KOPT-K1 (cell line): ENCODE measurements around the gene BHLHE23.

Source experiments
- H3K27ac ChIP-seq: fragments of 200-600 bp; sonication (generic); 2 replicates; pipeline ENCODE4 v1.5.1; 2016; ENCODE audit warnings: antibody characterized with exemption, mild to moderate bottlenecking, low read depth, low read length; ENCODE audit not compliant: poor library complexity, severe bottlenecking
- H3K36me3 ChIP-seq: fragments of 200-600 bp; sonication (generic); 2 replicates; pipeline ENCODE4 v1.5.1; 2017; ENCODE audit warnings: antibody characterized with exemption, mild to moderate bottlenecking, low read length, moderate library complexity; ENCODE audit not compliant: insufficient read depth
- H3K9me3 ChIP-seq: fragments of 200-600 bp; sonication (generic); 2 replicates; pipeline ENCODE4 v1.5.1; 2017; ENCODE audit warnings: antibody characterized with exemption, low read length, mild to moderate bottlenecking; ENCODE audit not compliant: insufficient read depth, poor library complexity, severe bottlenecking

The BHLHE23 gene

DNA sequence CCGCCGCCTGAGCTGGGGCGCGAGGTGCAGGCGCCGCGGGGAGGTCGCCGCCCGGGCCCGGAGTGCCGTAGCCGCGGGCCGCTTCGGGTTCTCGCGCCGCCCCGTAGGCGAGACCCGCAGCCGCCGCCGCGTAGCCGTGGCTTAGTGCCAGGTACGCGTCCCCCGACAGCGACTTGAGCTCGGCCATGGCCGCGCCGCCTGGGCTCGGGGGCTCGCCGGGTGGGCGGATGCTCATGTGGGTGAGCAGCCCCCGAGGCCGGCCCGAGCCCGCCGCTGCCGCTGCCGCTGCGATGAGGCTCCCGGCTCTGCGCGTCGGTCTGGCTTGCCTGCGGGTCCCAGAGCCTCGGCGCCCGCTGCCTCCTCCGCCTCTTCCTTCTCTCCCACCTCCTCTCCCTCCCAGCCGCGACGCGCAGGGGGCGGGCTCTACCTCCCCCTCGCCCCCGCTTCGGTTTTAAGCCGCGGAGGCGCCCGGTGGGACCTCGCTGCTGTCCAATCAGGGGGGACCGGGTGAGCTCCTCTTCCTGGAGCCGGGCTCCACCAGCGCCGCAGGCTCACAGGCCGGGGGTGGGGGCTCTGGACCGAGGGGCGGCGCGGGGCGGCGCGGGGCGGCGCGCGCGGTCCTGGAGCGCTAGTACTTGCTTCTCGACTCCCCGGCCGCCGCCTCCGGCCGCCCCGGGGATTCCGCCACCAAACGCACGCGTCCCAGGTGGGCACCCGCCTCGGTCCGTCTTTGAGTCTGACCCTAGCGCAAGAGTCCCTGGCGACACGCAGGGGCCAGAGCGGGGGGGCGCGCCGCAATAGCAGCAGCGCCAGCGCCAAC, at the start of gene BHLHE23:
TSS of gene BHLHE23 (minus strand) at position 425 of the 820 bp plus-strand sequence. CDS start at position 235, 190 bp downstream.
- no peaks in the 10 kb centered on the region for H3K9me3 ChIP-seq
- H3K36me3 ChIP-seq, result no peaks in the 10 kb centered on the region
- H3K27ac ChIP-seq, result peak within 1 kb of the TSS; percentile 90

- no peaks in the 10 kb centered on the region for H3K9me3 ChIP-seq
- H3K27ac ChIP-seq, result no peak overlapping the region
- no peaks in the 10 kb centered on the region for H3K36me3 ChIP-seq
Observed at GRCh38 chr20:63055575-63056235, 48.9 kb upstream of the BHLHE23 start.

DNA sequence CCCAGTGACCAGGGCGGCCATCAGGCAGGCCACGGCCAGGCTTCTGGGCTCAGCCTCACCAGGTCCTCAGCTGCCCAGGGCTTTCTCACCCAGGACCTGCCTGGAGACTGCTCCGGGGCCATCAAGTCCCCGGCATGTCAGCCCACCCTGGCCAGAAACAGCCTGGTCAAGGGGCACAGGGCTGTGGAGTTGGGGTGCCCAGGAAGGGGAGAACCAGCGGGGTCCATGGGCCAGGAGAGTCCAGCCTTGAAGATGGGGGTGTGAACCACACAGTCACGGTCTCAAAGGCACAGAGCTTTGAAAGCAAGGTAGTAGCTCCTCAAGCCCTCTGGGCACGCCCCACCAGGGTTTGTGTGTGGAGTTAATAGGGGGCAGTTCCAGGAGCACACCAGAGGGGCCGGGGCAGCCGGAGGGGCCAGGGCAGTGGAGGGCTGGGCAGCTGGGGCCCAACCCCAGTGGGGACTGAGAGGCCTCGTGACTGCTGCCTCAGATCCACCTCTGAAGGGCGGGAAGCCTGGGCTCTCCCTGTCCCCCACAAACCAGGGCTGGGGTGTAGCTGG, 48.0 kb upstream of the BHLHE23 start:
- H3K36me3 ChIP-seq, result no peaks in the 10 kb centered on the region
- H3K27ac ChIP-seq, result no peak overlapping the region
- no peaks in the 10 kb centered on the region for H3K9me3 ChIP-seq

GRCh38 chr20:63054103-63054474, 47.3 kb upstream of the BHLHE23 start:
- Histone ChIP-seq H3K27ac (no peak overlapping the region), H3K36me3 (no peaks in the 10 kb centered on the region), H3K9me3 (no peaks in the 10 kb centered on the region)

DNA sequence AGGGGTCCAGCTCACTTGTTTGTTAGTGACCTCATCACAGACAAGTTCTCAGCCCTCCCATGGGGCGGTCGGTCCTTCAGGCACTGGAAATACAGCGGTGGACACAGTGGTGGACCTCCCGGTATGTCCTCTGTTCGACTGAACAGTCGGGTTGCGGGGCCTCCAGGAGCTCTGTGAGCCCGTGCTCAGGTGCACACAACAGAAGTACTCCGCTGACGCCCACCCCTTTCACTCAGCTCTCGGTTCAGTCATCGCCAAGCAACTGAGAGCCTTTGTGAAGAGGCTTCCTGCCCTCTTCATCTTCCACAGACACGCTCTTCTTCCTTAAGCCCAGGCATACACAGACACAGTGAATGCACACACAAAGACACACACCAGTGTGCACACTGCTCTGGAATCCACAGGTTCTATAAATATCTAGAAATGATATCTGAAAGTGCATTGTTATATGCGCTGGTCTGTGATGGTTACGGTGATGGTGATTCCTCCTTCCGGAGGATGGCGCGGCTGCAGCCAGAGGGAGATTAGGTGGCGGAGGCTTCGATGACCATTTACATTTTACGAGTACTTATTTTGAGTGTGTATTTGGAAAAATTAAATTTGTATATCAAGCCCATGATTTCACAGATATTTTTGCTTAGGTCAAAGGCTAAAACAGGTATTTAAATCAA, 46.8 kb upstream of the BHLHE23 start:
- Histone ChIP-seq H3K27ac (no peak overlapping the region), H3K9me3 (peaks cover under 1% of the 10 kb centered on the region), H3K36me3 (no peaks in the 10 kb centered on the region)

DNA sequence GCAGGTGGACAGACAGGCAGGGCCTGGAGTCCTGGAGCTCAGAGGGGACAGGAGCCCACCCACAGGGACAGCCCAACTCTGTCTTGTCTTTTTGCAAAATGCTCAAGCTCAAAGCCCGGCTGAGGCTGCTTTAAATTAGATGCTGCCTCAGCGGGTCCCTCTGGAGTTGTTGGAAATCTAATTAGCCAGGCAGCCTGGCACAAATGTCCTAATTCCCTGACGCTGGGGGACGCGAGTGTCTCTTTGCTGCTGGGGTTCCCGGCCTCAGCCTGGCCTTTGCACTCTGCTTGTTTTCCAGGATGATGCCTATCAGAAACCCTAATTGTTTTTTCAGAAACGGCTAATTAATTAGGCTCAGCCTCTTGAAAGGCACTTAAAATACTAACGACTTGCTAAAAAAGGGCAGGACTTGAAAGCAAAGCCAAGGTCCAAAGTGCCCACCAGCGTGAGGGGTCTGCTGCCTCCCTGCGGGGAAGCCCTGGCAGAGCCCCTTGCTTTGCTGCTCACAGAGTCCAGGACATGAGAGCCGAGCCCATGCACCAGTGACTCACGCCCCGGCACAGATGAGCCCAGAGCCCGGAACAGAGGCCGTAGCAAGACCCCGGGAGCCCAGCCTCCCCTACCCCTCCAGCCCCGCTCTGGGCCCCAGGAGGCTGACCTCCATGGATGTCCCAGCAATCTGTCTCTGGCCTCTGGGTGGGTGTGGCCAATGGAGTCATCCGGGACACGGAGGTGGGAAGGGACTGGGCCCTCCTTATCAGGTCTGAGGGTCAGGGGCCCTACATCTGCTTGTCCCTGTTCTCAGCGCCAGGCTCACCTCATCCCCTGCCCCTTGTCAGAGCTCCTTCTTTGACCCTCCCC, 46.0 kb upstream of the BHLHE23 start:
- Histone ChIP-seq H3K27ac (no peak overlapping the region), H3K36me3 (no peaks in the 10 kb centered on the region), H3K9me3 (peaks cover 8% of the 10 kb centered on the region)

- no peak overlapping the region for H3K27ac ChIP-seq
- no peaks in the 10 kb centered on the region for H3K36me3 ChIP-seq
- H3K9me3 ChIP-seq, result peaks cover 11% of the 10 kb centered on the region
Observed at GRCh38 chr20:63051911-63052310, 45.1 kb upstream of the BHLHE23 start.

GRCh38 chr20:63051186-63051860, 44.6 kb upstream of the BHLHE23 start:
- Histone ChIP-seq H3K36me3 (no peaks in the 10 kb centered on the region), H3K9me3 (peaks cover 11% of the 10 kb centered on the region)

GRCh38 chr20:63050406-63050805, 43.6 kb upstream of the BHLHE23 start:
- no peak overlapping the region for H3K27ac ChIP-seq
- no peaks in the 10 kb centered on the region for H3K36me3 ChIP-seq
- H3K9me3 ChIP-seq, result peaks cover 11% of the 10 kb centered on the region

More at GRCh38 chr20:63051186-63051860, 44.6 kb upstream of the BHLHE23 start:
- no peak overlapping the region for H3K27ac ChIP-seq

DNA sequence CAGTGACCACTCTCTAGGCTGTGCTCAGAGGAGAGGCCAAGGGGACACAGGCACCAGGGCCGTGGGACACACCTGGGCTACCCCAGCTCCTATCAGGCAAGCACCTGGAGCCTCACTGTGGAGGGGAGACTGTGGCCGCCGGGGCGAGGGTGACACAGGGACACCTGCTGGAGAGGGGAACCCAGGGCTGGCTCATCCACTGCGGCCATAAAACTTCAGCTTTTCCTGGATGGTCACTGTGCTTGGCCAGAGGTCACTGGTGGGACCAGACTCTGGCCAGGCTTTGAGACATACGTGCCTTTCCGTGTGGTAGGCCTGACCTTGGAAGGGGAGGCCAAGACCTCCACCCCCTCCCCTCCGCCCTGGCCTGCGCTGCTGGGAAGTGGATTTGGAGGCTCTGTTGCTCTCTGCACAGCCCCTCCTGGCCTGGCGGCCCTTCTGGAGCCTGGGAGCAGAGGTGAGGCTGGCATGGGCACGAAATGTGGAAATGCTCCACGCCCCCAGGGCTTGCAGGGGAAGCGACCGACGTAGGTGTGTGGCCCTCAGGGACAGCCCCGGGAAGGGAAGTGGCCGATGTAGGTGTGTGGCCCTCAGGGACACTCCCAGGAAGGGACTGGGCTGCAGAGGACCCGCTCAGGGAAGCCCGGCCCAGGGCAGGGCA, 42.9 kb upstream of the BHLHE23 start:
- H3K27ac ChIP-seq, result no peak overlapping the region
- peaks cover 11% of the 10 kb centered on the region for H3K9me3 ChIP-seq
- no peaks in the 10 kb centered on the region for H3K36me3 ChIP-seq

- H3K36me3 ChIP-seq, result no peaks in the 10 kb centered on the region
- no peak overlapping the region for H3K27ac ChIP-seq
- H3K9me3 ChIP-seq, result peaks cover 11% of the 10 kb centered on the region
Observed at GRCh38 chr20:63049191-63049518, 42.4 kb upstream of the BHLHE23 start.

- Histone ChIP-seq H3K9me3 (peaks cover 11% of the 10 kb centered on the region), H3K27ac (no peak overlapping the region), H3K36me3 (no peaks in the 10 kb centered on the region)
Observed at GRCh38 chr20:63048516-63049190, 41.9 kb upstream of the BHLHE23 start.

- Histone ChIP-seq H3K36me3 (no peaks in the 10 kb centered on the region), H3K27ac (no peak overlapping the region), H3K9me3 (peaks cover 11% of the 10 kb centered on the region)
Observed at GRCh38 chr20:63047946-63048345, 41.2 kb upstream of the BHLHE23 start.
